Uterine smooth muscle cell (primary cell): ENCODE measurements around the gene PTPRN2. TPM values are rescaled to one million over a fixed set of nuclear protein-coding genes. Genes with fewer than 3 reads are reported as not detected.

Experiments used
- total RNA-seq: library from RNA; depleted of rRNA; stranded (reverse); fragments of >200 nt; gene quantifications from 2 replicates; pipeline ENCODE4 v1.2.3, GENCODE V29; 2014

The PTPRN2 gene
- total RNA-seq, result 0.11 and 0.50 TPM in 2 replicates

GRCh38 chr7:158587162-158588084 lies at the start of gene PTPRN2:
Gene PTPRN2, minus strand, starts transcription at chr7:158587823.

Other genes starting within 250 kb of the PTPRN2 start
- gene NCAPG2, start 117.0 kb upstream of the PTPRN2 start, total RNA-seq, result 20.6 and 70.3 TPM in 2 replicates
- gene ESYT2, start 241.7 kb upstream of the PTPRN2 start, total RNA-seq, result 86.9 and 103 TPM in 2 replicates